Neural cell (in vitro differentiated cells): ENCODE results near the gene COP1. TPM values are rescaled to one million over a fixed set of nuclear protein-coding genes. Genes with fewer than 3 reads are reported as not detected.

Experiments used
- H2AFZ ChIP-seq: fragments of 200-600, 300-800 bp; sonication (generic), shearing (Covaris generic); 2 replicates; pipeline ENCODE4 v1.6.0; 2014; ENCODE audit warnings: low read depth, mild to moderate bottlenecking, antibody characterized with exemption, low read length, moderate library complexity
- H3F3A ChIP-seq: fragments of 200-600 bp; shearing (Covaris generic); 2 replicates; pipeline ENCODE4 v1.6.1; 2016; ENCODE audit warnings: mild to moderate bottlenecking, moderate library complexity, mixed read lengths, antibody characterized with exemption, low read length; ENCODE audit not compliant: insufficient read depth, poor library complexity, severe bottlenecking
- H3K27ac ChIP-seq: fragments of 200-600, 300-800 bp; sonication (generic), shearing (Covaris generic); 2 replicates; pipeline ENCODE4 v1.5.1; 2014; ENCODE audit warnings: mild to moderate bottlenecking, low read length, moderate library complexity
- H3K27me3 ChIP-seq: fragments of 300-800, 200-600 bp; sonication (generic), shearing (Covaris generic); 2 replicates; pipeline ENCODE4 v1.6.0; 2014; ENCODE audit warnings: mild to moderate bottlenecking, low read depth, low read length, moderate library complexity; ENCODE audit not compliant: insufficient read depth
- H3K36me3 ChIP-seq: fragments of 300-800, 200-600 bp; sonication (generic), shearing (Covaris generic); 2 replicates; pipeline ENCODE4 v1.5.1; 2014; ENCODE audit warnings: mild to moderate bottlenecking, antibody characterized with exemption, low read length, moderate library complexity; ENCODE audit not compliant: insufficient read depth
- H3K4me2 ChIP-seq: fragments of 300-800, 200-600 bp; sonication (generic), shearing (Covaris generic); 2 replicates; pipeline ENCODE4 v1.6.0; 2014; ENCODE audit warnings: mild to moderate bottlenecking, low read length
- H3K4me3 ChIP-seq: fragments of 300-800, 200-600 bp; sonication (generic), shearing (Covaris generic); 2 replicates; pipeline ENCODE4 v1.5.1; 2014; ENCODE audit warnings: mild to moderate bottlenecking, low read length, moderate library complexity
- H3K79me2 ChIP-seq: fragments of 200-600 bp; shearing (Covaris generic); replicated peaks from 2 replicates; pipeline ENCODE4 v1.6.0; 2014; ENCODE audit warnings: mild to moderate bottlenecking, low read length, moderate library complexity; ENCODE audit not compliant: insufficient read depth
- H3K9ac ChIP-seq: fragments of 300-800, 200-600 bp; sonication (generic), shearing (Covaris generic); 2 replicates; pipeline ENCODE4 v1.6.1; 2016; ENCODE audit warnings: mild to moderate bottlenecking, low read length, mixed read lengths
- H3K9me2 ChIP-seq: fragments of 200-600 bp; shearing (Covaris generic); 2 replicates; pipeline ENCODE4 v1.6.1; 2016; ENCODE audit warnings: mild to moderate bottlenecking, low read length, mixed read lengths; ENCODE audit not compliant: insufficient read depth
- H3K9me3 ChIP-seq: fragments of 200-600, 300-800 bp; sonication (generic), shearing (Covaris generic); 2 replicates; pipeline ENCODE4 v1.6.1; 2016; ENCODE audit warnings: mild to moderate bottlenecking, mixed run types, low read length, moderate library complexity, mixed read lengths
- H4K20me1 ChIP-seq: fragments of 200-600 bp; shearing (Covaris generic); 2 replicates; pipeline ENCODE4 v1.6.1; 2016; ENCODE audit warnings: mild to moderate bottlenecking, mixed run types; ENCODE audit not compliant: insufficient read depth
- EP300 ChIP-seq: fragments of 450-650 bp; conservative IDR thresholded peaks from 2 replicates; pipeline ENCODE4 v1.6.1; 2014; ENCODE audit warnings: antibody characterized with exemption, mild to moderate bottlenecking, moderate library complexity; ENCODE audit not compliant: poor library complexity, severe bottlenecking
- EZH2 ChIP-seq: fragments of 200-600, 300-800 bp; shearing (Covaris generic), sonication (generic); IDR thresholded peaks from 2 replicates; pipeline ENCODE4 v1.6.1; 2014; ENCODE audit warnings: antibody characterized with exemption, low read length, borderline replicate concordance, mild to moderate bottlenecking; ENCODE audit not compliant: insufficient read depth, poor library complexity, severe bottlenecking
- MXI1 ChIP-seq: fragments of 450-650 bp; conservative IDR thresholded peaks from 2 replicates; pipeline ENCODE4 v1.6.1; 2014; ENCODE audit warnings: antibody characterized with exemption, mild to moderate bottlenecking; ENCODE audit not compliant: poor library complexity, severe bottlenecking
- POLR2AphosphoS5 ChIP-seq: IDR thresholded peaks from 2 replicates; pipeline ENCODE4 v1.6.1; 2012
- RAD21 ChIP-seq: fragments of 450-650 bp; conservative IDR thresholded peaks from 2 replicates; pipeline ENCODE4 v1.6.1; 2014; ENCODE audit warnings: antibody characterized with exemption, mild to moderate bottlenecking, moderate library complexity
- SMC3 ChIP-seq: fragments of 450-650 bp; conservative IDR thresholded peaks from 2 replicates; pipeline ENCODE4 v1.6.1; 2014; ENCODE audit warnings: antibody characterized with exemption, mild to moderate bottlenecking, moderate library complexity; ENCODE audit not compliant: poor library complexity
- TAF1 ChIP-seq: IDR thresholded peaks from 2 replicates; pipeline ENCODE4 v1.6.1; 2012; ENCODE audit warnings: low read depth
- polyA plus RNA-seq: library from polyadenylated mRNA; depleted of rRNA; stranded (reverse); fragments of >200 nt; gene quantifications from 2 replicates; pipeline ENCODE4 v1.2.3, GENCODE V29; 2014
- TF ChIP-seq, protein P1 (sequence below): fragments of 450-650 bp; IDR thresholded peaks from 2 replicates; pipeline ENCODE4 v1.5.1; 2014; ENCODE audit warnings: antibody characterized with exemption, mild to moderate bottlenecking, moderate library complexity; ENCODE audit not compliant: poor library complexity, severe bottlenecking
- TF ChIP-seq, protein P2 (sequence below): IDR thresholded peaks from 2 replicates; pipeline ENCODE4 v1.6.1; 2012; ENCODE audit warnings: borderline replicate concordance

The COP1 gene
- polyA plus RNA-seq, 1 donor from 2014 or later, result 72.3 TPM

DNA sequence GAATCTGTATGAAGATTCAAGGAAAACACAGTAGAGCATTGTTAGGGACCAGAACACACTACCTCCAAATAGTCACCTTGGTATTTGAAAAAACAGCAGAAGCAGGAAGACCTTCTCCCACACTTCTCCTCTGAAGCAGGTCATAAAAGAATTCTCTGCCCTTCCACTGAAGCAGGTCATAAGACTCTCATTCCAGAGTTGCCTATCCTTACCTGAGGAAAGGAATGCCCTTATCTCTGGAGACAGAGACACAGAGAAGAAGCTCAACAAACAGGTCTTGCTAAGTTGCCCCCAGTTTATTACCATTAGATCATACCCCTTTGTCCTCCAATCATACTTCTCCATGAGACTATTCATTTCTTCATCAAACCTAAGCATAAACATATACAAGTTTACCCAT is 237.9 kb downstream of the COP1 start:
- Histone ChIP-seq H3K36me3 (no peaks in the 10 kb centered on the region), H3K27me3 (no peaks in the 10 kb centered on the region), H3K9me3 (no peaks in the 10 kb centered on the region), H4K20me1 (no peaks in the 10 kb centered on the region), H3K79me2 (no peaks in the 10 kb centered on the region), H3K4me3 (no peak overlapping the region), H3K4me2 (no peak overlapping the region), H3K9me2 (no peaks in the 10 kb centered on the region), H3K9ac (no peak overlapping the region), H3K27ac (no peak overlapping the region), H3F3A (no peaks in the 10 kb centered on the region), H2AFZ (no peak overlapping the region)
- TF ChIP-seq RAD21, result no peak
- no peak for TF ChIP-seq POLR2AphosphoS5
- TF ChIP-seq EZH2, result no peak
- TF ChIP-seq SMC3, result no peak
- TF ChIP-seq, protein P1, sequence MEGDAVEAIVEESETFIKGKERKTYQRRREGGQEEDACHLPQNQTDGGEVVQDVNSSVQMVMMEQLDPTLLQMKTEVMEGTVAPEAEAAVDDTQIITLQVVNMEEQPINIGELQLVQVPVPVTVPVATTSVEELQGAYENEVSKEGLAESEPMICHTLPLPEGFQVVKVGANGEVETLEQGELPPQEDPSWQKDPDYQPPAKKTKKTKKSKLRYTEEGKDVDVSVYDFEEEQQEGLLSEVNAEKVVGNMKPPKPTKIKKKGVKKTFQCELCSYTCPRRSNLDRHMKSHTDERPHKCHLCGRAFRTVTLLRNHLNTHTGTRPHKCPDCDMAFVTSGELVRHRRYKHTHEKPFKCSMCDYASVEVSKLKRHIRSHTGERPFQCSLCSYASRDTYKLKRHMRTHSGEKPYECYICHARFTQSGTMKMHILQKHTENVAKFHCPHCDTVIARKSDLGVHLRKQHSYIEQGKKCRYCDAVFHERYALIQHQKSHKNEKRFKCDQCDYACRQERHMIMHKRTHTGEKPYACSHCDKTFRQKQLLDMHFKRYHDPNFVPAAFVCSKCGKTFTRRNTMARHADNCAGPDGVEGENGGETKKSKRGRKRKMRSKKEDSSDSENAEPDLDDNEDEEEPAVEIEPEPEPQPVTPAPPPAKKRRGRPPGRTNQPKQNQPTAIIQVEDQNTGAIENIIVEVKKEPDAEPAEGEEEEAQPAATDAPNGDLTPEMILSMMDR, result no peak
- TF ChIP-seq MXI1, result no peak

DNA sequence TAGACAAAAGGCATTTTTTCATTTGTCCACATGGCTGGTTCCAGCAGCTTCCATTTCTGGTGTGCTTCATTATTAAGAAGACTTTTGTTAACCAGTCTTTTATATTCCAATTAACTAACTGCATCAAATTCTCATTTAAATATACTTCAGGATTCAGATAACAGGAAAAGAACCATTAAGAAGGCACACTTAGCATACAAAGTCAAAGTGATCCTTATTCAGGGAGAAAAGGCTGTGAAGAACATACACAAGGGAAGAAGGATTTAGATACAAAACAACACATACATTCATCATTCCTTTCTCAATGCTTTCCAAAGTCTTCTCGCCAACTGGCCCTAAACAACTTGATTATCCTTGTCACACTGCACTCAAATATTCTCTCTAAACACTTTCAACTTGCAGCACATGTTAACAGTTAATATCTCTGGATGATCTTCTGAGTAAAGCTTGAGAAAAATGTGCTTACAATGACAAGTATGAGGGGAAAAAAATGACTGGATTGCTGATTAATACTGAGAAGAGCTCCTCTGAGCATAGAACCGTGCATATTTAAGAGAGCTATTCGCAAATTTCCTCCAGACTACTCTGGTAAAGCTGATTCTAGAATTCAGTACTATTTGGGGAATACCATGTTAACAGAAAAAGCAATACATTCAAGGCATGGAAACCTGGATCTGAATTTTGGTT is 238.5 kb downstream of the COP1 start:
- Histone ChIP-seq H3K4me2 (no peak overlapping the region), H3K36me3 (no peaks in the 10 kb centered on the region), H3F3A (no peaks in the 10 kb centered on the region), H3K9me3 (no peaks in the 10 kb centered on the region), H2AFZ (no peak overlapping the region), H3K9me2 (no peaks in the 10 kb centered on the region), H3K27ac (no peak overlapping the region), H3K79me2 (no peaks in the 10 kb centered on the region), H3K27me3 (no peaks in the 10 kb centered on the region), H3K9ac (no peak overlapping the region), H4K20me1 (no peaks in the 10 kb centered on the region), H3K4me3 (no peak overlapping the region)
- TF ChIP-seq EZH2 (no peak), RAD21 (no peak), POLR2AphosphoS5 (no peak), MXI1 (no peak), TAF1 (no peak), EP300 (no peak), SMC3 (no peak)
- TF ChIP-seq, protein P1, result no peak
- TF ChIP-seq, protein P2, sequence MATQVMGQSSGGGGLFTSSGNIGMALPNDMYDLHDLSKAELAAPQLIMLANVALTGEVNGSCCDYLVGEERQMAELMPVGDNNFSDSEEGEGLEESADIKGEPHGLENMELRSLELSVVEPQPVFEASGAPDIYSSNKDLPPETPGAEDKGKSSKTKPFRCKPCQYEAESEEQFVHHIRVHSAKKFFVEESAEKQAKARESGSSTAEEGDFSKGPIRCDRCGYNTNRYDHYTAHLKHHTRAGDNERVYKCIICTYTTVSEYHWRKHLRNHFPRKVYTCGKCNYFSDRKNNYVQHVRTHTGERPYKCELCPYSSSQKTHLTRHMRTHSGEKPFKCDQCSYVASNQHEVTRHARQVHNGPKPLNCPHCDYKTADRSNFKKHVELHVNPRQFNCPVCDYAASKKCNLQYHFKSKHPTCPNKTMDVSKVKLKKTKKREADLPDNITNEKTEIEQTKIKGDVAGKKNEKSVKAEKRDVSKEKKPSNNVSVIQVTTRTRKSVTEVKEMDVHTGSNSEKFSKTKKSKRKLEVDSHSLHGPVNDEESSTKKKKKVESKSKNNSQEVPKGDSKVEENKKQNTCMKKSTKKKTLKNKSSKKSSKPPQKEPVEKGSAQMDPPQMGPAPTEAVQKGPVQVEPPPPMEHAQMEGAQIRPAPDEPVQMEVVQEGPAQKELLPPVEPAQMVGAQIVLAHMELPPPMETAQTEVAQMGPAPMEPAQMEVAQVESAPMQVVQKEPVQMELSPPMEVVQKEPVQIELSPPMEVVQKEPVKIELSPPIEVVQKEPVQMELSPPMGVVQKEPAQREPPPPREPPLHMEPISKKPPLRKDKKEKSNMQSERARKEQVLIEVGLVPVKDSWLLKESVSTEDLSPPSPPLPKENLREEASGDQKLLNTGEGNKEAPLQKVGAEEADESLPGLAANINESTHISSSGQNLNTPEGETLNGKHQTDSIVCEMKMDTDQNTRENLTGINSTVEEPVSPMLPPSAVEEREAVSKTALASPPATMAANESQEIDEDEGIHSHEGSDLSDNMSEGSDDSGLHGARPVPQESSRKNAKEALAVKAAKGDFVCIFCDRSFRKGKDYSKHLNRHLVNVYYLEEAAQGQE, result no peak
